NCI-H1048 (cell line): ENCODE data around the gene COG7.

ENCODE experiments used
- DNase-seq: peaks from one replicate; lab custom pipeline; 2025; lab: John Stamatoyannopoulos, UW

COG7 gene

DNA sequence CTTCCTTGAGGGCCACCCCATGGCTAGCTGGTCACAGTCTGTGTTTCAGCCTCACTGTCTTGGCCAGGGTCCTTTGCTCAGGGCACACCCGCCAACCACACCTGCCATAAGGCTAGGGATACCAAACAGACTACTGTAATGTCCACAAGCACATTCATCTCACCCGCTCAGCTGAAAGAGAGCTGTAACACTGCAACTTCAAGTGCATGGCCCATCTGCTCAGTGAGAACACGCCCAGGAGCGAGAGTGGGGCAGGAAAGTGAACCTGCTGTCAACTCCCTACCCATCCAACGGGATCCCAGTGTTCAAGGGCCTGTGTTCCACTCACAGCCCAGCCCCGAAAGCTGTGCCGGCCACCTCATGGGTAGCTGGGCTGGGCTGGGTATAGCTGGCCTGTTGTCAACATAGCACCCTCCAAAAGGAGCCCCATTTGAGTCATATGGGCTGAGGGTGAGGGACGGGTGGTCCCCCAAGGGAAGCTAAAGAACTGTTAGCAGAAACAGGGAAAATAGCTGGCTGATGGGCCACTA, 95.2 kb downstream of the COG7 start:
- DNase-seq: no peak

DNA sequence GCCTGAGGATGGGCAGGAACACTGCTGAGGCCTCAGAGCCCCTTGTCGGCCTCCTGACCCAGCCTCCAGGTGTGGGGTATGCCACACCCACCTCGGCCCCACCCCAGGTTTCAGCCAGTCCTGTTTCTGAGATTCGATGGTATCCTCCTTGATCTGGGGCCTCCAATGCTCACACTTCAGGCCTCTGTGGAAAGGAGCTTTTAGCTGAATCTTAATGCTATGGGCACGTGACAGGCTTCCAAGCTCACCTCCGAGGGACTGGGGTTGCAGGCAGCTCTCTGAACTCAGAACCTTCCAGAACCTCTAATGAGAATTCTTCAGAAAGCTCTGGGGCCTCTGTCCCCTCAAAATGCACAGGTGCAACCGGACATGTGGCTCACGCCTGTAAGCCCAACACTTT, 96.0 kb downstream of the COG7 start:
- no peak for DNase-seq

DNA sequence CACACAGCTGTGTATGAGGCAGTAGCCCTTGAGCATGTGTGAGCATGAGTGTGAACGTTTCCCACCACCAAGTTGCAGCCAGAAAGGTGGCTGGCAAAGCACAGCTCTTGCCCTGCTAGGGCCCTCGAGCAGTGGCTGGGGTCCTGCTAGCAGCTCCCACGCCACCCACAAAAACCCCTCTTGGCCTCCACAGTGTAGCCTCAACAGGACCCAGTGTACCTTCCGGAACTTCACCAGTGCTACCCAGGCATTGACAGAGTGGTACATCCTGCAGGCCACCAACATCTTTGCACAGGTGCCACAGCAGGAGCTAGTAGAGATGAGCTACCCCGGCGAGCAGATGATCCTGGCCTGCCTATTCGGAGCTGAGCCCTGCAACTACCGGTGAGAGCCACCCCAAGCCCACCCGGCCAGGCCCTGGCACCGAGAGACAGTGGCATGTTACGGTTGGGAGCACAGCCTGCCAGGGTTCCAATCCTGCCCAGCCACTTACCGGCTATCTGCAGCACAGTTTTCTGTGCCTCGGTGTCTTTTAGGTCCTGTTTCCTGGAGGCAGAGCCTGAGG, 97.8 kb downstream of the COG7 start:
- DNase-seq: no peak

DNA sequence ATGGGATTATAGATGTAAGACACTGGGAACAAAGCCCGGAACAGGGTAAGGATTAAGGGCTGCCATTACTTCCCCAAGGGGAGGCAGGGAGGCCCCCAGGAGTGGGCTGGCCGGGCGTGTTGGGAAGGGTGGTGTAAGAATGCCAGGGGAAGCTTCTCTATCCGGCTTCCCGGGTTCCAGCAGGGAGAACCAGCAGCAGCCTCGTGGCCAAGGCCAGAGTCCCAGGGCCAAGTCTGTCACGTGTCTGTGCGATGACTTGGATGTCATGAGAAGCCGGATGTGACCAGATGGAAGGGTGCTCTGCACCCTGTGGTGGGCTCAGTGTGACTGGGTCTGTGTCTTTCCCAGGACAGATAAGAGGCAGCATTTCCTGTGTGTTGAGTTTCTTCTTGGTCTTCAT, 98.7 kb downstream of the COG7 start:
- no peak for DNase-seq

DNA sequence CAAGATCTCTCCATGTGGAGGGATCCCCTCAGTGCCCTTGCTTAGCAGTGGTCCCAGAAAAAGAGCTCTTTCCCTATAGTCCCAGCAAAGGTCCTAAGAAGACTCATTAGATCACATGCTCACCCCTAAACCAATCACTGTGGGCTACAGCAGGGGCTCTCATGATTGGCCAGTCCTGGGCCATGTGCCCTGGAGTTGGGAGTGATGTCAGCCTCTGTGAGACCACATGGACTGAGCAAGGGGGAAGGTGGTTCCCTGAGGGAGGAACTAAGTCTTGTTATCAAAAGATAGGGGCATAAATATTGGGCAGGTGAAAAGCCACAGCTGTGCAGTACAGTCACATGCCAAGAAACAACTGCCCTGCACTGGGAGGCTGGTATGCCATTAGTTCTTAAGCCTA, 99.5 kb downstream of the COG7 start:
- DNase-seq: no peak

DNA sequence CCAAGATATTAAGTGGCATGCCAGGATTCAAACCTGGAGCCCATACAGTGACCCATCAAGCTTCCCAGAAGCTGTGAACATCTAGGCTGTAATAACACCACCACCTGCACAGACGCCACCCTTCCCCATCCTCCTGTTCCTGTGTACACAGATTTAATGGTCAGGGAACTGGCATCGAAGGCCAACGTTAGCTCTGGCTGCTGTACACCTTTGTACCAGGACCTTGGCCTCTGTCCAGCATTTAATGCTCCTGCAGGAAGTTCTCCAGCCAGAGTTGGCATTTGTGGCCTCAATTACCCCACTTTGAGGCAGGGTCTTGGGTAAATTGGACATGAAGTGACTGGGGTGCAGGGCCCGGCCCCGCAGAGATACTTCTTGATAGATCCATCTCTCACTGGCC, 101.6 kb downstream of the COG7 start:
- DNase-seq: no peak

DNA sequence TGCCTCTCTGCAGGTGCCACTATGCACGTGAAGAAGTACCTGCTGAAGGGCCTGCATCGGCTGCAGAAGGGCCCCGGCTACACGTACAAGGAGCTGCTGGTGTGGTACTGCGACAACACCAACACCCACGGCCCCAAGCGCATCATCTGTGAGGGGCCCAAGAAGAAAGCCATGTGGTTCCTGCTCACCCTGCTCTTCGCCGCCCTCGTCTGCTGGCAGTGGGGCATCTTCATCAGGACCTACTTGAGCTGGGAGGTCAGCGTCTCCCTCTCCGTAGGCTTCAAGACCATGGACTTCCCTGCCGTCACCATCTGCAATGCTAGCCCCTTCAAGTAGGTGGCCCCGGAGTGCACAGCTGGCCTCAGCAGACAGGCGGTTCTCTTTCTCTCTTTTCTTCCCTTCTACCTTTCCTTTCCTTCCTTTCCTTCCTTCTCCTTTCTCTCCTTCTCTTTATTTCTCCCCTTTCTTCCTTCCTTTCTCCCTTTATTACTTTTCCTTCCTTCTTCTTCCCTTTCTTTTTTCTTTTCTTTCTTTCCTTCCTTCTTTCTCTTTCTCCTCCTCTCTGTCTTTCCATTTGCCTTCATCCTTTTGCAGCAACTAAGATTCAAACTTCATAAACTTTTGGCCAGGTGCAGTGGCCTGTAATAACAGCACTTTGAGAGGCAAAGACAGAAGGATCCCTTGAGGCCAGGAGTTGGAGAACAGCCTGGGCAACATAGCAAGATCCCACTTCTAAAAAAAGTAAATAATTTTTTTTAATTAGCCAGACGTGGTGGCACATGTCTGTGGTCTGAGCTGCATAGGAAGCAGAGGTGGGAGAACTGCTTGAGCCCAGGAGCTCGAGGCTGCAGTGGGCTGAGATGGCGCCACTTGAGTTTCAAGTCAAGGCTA, 104.2 kb downstream of the COG7 start:
- no peak for DNase-seq

DNA sequence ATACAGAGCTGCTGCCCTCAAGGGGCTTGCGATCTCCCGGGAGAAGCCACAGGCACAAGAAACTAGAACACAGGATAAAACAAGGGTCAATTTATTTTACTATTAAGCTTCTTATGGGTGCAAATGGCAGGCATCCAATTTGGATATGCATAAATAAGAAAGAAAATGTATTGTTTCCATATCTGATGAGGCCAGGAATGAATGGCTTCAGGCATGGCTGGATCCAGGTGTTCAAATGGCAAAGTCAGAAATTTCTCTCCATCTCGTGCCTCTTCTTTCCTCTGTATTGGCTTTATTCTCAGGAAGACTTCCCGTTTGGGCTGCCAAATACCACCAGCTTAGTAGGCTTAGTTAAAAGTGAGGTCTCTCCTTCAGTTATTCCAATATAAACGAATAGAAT, 107.8 kb downstream of the COG7 start:
- DNase-seq: no peak

DNA sequence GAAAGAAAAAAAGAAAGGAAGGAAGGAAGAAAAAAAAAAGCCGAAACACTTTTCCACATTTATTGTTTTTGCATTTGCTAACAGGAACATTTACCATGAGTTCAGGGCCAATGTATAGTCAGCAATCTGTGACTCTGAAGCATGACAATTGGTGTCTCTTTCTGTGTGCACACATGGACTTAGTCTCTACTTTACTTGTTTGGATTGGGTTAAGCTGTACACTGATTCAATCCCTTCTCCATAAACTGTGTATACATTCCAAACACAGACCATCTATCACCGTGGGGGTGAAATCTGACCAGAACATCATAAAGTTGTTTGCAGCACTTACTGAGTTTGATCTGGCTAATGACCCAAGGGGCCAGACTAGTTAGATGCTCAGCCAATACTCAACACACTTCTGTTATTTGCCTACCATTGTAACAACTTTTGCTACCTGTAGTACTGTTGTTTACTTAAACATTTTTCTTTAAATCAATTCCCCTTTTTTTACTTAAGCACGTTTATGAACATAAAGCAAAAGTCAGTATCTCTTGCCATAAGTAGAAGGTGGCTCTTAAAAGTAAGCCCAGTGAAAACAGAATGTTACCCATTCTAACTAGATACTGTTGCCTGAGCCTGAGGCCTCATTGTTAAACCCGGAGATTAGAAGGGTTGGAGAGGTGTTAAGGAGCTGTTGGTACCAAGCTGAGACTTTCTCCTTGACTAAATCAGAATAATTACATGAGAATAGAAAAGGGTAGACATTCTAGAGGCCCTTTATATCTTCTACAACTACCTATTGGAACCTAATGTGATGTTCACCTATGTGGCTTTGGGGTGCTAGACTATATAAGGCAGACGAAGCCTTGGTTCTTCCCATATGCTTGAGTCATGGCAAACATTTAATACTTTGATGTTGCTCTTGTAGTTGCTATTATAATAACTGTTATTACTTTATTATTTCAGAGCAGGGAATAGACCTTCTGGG, 109.1 kb downstream of the COG7 start:
- DNase-seq: no peak

DNA sequence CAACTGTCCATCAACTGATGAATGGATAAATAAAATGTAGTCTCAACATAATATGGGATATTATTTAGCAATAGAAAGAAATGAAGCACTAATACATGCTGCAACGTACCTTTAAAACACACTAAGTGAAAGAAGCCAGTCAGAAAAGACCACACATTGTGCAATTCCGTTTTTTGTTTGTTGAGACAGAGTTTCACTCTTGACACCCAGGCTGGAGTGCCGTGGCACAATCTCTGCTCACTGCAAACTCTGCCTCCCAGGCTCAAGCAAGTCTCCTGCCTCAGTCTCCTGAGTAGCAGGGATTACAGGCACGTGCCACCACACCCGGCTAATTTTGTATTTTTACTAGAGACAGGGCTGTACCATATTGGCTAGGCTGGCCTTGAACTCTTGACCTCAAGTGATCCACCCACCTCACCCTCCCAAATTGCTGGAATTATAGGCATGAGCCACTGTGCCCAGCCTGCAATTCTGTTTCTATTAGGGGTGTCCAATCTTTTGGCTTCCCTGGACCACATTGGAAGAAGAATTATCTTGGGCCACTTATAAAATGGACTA, 110.8 kb downstream of the COG7 start:
- DNase-seq: no peak

DNA sequence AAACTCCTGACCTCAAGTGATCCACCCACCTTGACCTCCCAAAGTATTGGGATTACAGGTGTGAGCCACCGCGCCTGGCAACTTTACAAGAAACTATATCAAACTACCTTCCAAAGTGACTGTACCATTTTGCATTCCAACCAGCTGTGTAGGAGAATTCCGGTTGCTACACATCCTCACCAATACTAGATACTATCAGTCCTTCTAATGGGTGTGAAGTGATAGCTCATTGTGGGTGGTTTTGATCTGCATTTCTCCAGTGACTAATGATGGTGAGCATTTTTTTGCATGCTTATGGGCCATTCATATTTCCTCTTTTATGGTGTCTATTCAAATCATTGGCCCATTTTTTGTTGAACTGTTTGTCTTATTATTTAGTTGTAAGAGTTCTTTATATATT, 113.2 kb downstream of the COG7 start:
- DNase-seq: no peak
